Caco-2 (cell line): ENCODE measurements around the gene EXOSC10. TPM values are rescaled to one million over a fixed set of nuclear protein-coding genes. Genes with fewer than 3 reads are reported as not detected.

Source experiments
- BruUV-seq: library from RNA; stranded (reverse); fragments of 400-500 nt; replicated peaks from 2 replicates; lab custom pipeline; 2021; lab: Mats Ljungman, UMichigan
- CTCF ChIA-PET: fragments of 300-600 bp; sonication (Branson Sonifier 250); formaldehyde crosslinking; loops from one replicate; lab custom pipeline; 2022; ENCODE audit warnings: antibody characterized with exemption; lab: Charles Lee
- POLR2A ChIA-PET: fragments of 300-600 bp; sonication (Branson Sonifier 250); formaldehyde crosslinking; loops from one replicate; lab custom pipeline; 2022; ENCODE audit warnings: antibody characterized with exemption; lab: Charles Lee
- DNase-seq, 2 experiments: peaks; one replicate each; pipeline versions ENCODE4 v3.0.0 to v3.0.0-alpha.2; 2020 to 2022
- H3K27me3 ChIP-seq: replicated peaks from 2 replicates; pipeline ENCODE4 v1.6.0; 2011; ENCODE audit warnings: low read length; ENCODE audit not compliant: control insufficient read depth, insufficient read depth
- H3K36me3 ChIP-seq: 2 replicates; pipeline ENCODE4 v1.5.1; 2011; ENCODE audit warnings: low read length; ENCODE audit not compliant: control insufficient read depth, insufficient read depth
- H3K4me1 ChIP-seq: fragments of 250-450 bp; sonication (Bioruptor Pico); 2 replicates; pipeline ENCODE4 v1.5.1; 2020; ENCODE audit warnings: mild to moderate bottlenecking
- H3K4me3 ChIP-seq: 2 replicates; pipeline ENCODE4 v1.5.1; 2011; ENCODE audit warnings: low read depth, mild to moderate bottlenecking, control low read depth, low read length
- H3K9me3 ChIP-seq: fragments of 250-450 bp; sonication (Bioruptor Pico); 2 replicates; pipeline ENCODE4 v1.5.1; 2020; ENCODE audit warnings: mild to moderate bottlenecking, moderate library complexity
- H3K27ac Mint-ChIP-seq: one replicate; pipeline ENCODE4 v1.8.0; 2022; ENCODE audit warnings: mixed read lengths; ENCODE audit not compliant: unreplicated experiment
- H3K27me3 Mint-ChIP-seq: one replicate; pipeline ENCODE4 v1.8.0; 2022; ENCODE audit warnings: mixed read lengths; ENCODE audit not compliant: insufficient read depth, unreplicated experiment
- H3K36me3 Mint-ChIP-seq: one replicate; pipeline ENCODE4 v1.8.0; 2022; ENCODE audit warnings: mild to moderate bottlenecking, mixed read lengths; ENCODE audit not compliant: insufficient read depth, unreplicated experiment
- H3K4me1 Mint-ChIP-seq: one replicate; pipeline ENCODE4 v1.8.0; 2022; ENCODE audit warnings: low read depth, mixed read lengths; ENCODE audit not compliant: unreplicated experiment
- H3K4me3 Mint-ChIP-seq: one replicate; pipeline ENCODE4 v1.8.0; 2022; ENCODE audit warnings: mild to moderate bottlenecking, moderate library complexity, mixed read lengths; ENCODE audit not compliant: unreplicated experiment
- H3K9me3 Mint-ChIP-seq: one replicate; pipeline ENCODE4 v1.8.0; 2022; ENCODE audit warnings: mixed read lengths; ENCODE audit not compliant: unreplicated experiment
- CTCF ChIP-seq, 2 experiments: fragments of 200-600 bp in 1 of 2; IDR thresholded peaks; 1 replicate in 1 of 2; 2 replicates in 1 of 2; pipeline versions ENCODE4 v1.5.1 to v1.8.0; 2011 to 2022; ENCODE audit warnings: antibody characterized with exemption in 1 of 2, control low read depth in 1 of 2, inconsistent platforms in 1 of 2, low read depth in 1 of 2, low read length in 1 of 2, mild to moderate bottlenecking in 1 of 2, moderate library complexity in 1 of 2; ENCODE audit not compliant: insufficient read depth in 1 of 2, severe bottlenecking in 1 of 2, unreplicated experiment in 1 of 2
- intact Hi-C: fragments of 100-400 bp; cut with micrococcal nuclease; formaldehyde crosslinking; loops from one replicate; pipeline ENCODE4 v1.10.0; 2022; ENCODE audit not compliant: unreplicated experiment
- total RNA-seq: library from RNA; stranded (reverse); gene quantifications from 2 replicates; pipeline ENCODE4 v1.2.3, GENCODE V29; 2022

The EXOSC10 gene
- total RNA-seq, 1 experiment from 2014 or later, result 83.7 TPM

- no peaks in the 10 kb centered on the region for H3K4me1 Mint-ChIP-seq
- POLR2A ChIA-PET, result no interaction called here
- no peak for DNase-seq
- Histone ChIP-seq H3K27me3 (no peaks in the 10 kb centered on the region), H3K9me3 (no peaks in the 10 kb centered on the region), H3K36me3 (peaks cover 2% of the 10 kb centered on the region; the same call in 1 of the 2 replicates), H3K4me1 (no peaks in the 10 kb centered on the region), H3K4me3 (no peak overlapping the region)
- H3K36me3 Mint-ChIP-seq, result peaks cover 67% of the 10 kb centered on the region
- no TSS peak for BruUV-seq
- H3K9me3 Mint-ChIP-seq, result no peaks in the 10 kb centered on the region
- intact Hi-C loops, result no loop called here
- no peak for TF ChIP-seq CTCF (IDR thresholded peaks at IDR 0.05; ENCODE audit: insufficient read depth in 1 of 2, low read depth in 1 of 2, low read length in 1 of 2, severe bottlenecking in 1 of 2, unreplicated experiment in 1 of 2)
- no peak overlapping the region for H3K27ac Mint-ChIP-seq
- H3K27me3 Mint-ChIP-seq, result no peaks in the 10 kb centered on the region
- CTCF ChIA-PET, result no interaction called here
- no peak overlapping the region for H3K4me3 Mint-ChIP-seq
Measured at GRCh38 chr1:11126569-11126968, 26.9 kb upstream of the EXOSC10 start.

DNA sequence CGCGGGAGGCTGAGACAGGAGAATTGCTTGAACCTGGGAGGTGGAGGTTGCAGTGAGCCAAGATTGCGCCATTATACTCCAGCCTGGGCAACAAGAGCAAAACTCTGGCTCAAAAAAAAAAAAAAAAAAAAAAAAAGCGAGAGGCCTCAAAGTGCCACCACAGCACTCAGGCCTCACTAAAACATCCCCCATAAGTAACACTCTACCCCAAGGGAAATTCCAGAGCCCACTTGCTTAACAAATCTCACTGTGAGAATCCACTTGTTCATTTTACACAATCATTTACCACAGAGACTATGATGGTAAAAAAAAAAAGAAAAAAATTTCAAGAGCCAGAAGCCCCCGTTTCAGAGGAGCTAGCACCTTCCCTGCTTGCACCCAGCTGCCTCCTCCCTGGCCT lies 26.3 kb upstream of the EXOSC10 start:
- Histone ChIP-seq H3K9me3 (no peaks in the 10 kb centered on the region), H3K4me1 (no peaks in the 10 kb centered on the region), H3K4me3 (no peak overlapping the region), H3K36me3 (peaks cover 3% of the 10 kb centered on the region), H3K27me3 (no peaks in the 10 kb centered on the region)
- CTCF ChIA-PET, result no interaction called here
- intact Hi-C loops, result no loop called here
- Mint-ChIP-seq H3K27me3 (no peaks in the 10 kb centered on the region), H3K9me3 (no peaks in the 10 kb centered on the region), H3K36me3 (peaks cover 64% of the 10 kb centered on the region), H3K4me3 (no peak overlapping the region), H3K27ac (no peak overlapping the region), H3K4me1 (no peaks in the 10 kb centered on the region)
- POLR2A ChIA-PET, result no interaction called here
- no peak for DNase-seq
- BruUV-seq, result no TSS peak
- no peak for TF ChIP-seq CTCF (IDR thresholded peaks at IDR 0.05; ENCODE audit: insufficient read depth in 1 of 2, low read depth in 1 of 2, low read length in 1 of 2, severe bottlenecking in 1 of 2, unreplicated experiment in 1 of 2)

- BruUV-seq, result no TSS peak
- Histone ChIP-seq H3K4me1 (no peaks in the 10 kb centered on the region), H3K36me3 (peaks cover 3% of the 10 kb centered on the region), H3K27me3 (no peaks in the 10 kb centered on the region), H3K4me3 (no peak overlapping the region), H3K9me3 (no peaks in the 10 kb centered on the region)
- CTCF ChIA-PET, result no interaction called here
- no peak for DNase-seq
- intact Hi-C loops, result no loop called here
- Mint-ChIP-seq H3K4me3 (no peak overlapping the region), H3K27ac (no peak overlapping the region), H3K9me3 (no peaks in the 10 kb centered on the region), H3K36me3 (peaks cover 58% of the 10 kb centered on the region), H3K4me1 (no peaks in the 10 kb centered on the region), H3K27me3 (no peaks in the 10 kb centered on the region)
- TF ChIP-seq CTCF (IDR thresholded peaks at IDR 0.05; ENCODE audit: insufficient read depth in 1 of 2, low read depth in 1 of 2, low read length in 1 of 2, severe bottlenecking in 1 of 2, unreplicated experiment in 1 of 2), result no peak
- POLR2A ChIA-PET, result interaction anchor here (0.6 kb wide), 1 partner anchor 247 kb away, joined by 4 read pairs; no protein-coding TSS in a partner anchor
Measured at GRCh38 chr1:11124965-11125364, 25.3 kb upstream of the EXOSC10 start.
